HEK293 (cell line): ENCODE measurements around the gene GJB5.

Source experiments
- BCL11B ChIP-seq: fragments of 450-650 bp; formaldehyde crosslinking; IDR thresholded peaks from 2 replicates; pipeline ENCODE4 v1.5.1; 2016; ENCODE audit warnings: low read depth, missing biosample characterization, missing genetic modification characterization
- CTCF ChIP-seq: fragments of 450-650 bp; formaldehyde crosslinking; IDR thresholded peaks from 2 replicates; pipeline ENCODE4 v1.5.1; 2016; ENCODE audit warnings: missing biosample characterization, missing genetic modification characterization
- HOXA7 ChIP-seq: sonication (generic); formaldehyde crosslinking; IDR thresholded peaks from 2 replicates; pipeline ENCODE4 v1.8.1; 2022; ENCODE audit warnings: missing genetic modification reagents, borderline replicate concordance
- KLF7 ChIP-seq: fragments of 450-650 bp; formaldehyde crosslinking; IDR thresholded peaks from 2 replicates; pipeline ENCODE4 v1.5.1; 2016; ENCODE audit warnings: missing biosample characterization, missing genetic modification characterization, borderline replicate concordance
- MEIS1 ChIP-seq: sonication (generic); formaldehyde crosslinking; IDR thresholded peaks from 2 replicates; pipeline ENCODE4 v1.8.1; 2022; ENCODE audit warnings: missing genetic modification reagents, mild to moderate bottlenecking, borderline replicate concordance
- YY2 ChIP-seq: fragments of 450-650 bp; formaldehyde crosslinking; IDR thresholded peaks from 2 replicates; pipeline ENCODE4 v1.5.1; 2016; ENCODE audit warnings: missing biosample characterization, missing genetic modification characterization
- ZNF148 ChIP-seq: fragments of 450-650 bp; formaldehyde crosslinking; IDR thresholded peaks from 2 replicates; pipeline ENCODE4 v1.5.0; 2017; ENCODE audit warnings: missing biosample characterization, missing genetic modification characterization, borderline replicate concordance
- ZNF16 ChIP-seq: fragments of 450-650 bp; formaldehyde crosslinking; IDR thresholded peaks from 2 replicates; pipeline ENCODE4 v1.5.1; 2016; ENCODE audit warnings: low read depth, missing biosample characterization, missing genetic modification characterization
- ZNF274 ChIP-seq, 2 experiments: fragments of 200-500 bp in 1 of 2; fragments of 450-650 bp in 1 of 2; sonication (Bioruptor generic) in 1 of 2; formaldehyde crosslinking in 1 of 2; IDR thresholded peaks; 2 replicates each; pipeline versions ENCODE4 v1.5.1 to v1.6.1; 2014 to 2016; ENCODE audit warnings: borderline replicate concordance in 1 of 2, inconsistent platforms in 1 of 2, low read length in 1 of 2, missing biosample characterization in 1 of 2, missing genetic modification characterization in 1 of 2
- ZNF280D ChIP-seq: fragments of 450-650 bp; formaldehyde crosslinking; IDR thresholded peaks from 2 replicates; pipeline ENCODE4 v1.5.1; 2016; ENCODE audit warnings: missing biosample characterization, missing genetic modification characterization
- ZNF518A ChIP-seq: fragments of 450-650 bp; formaldehyde crosslinking; conservative IDR thresholded peaks from 2 replicates; pipeline ENCODE4 v1.5.1; 2016; ENCODE audit warnings: low read depth, missing biosample characterization, missing genetic modification characterization
- ZNF571 ChIP-seq: fragments of 450-650 bp; formaldehyde crosslinking; IDR thresholded peaks from 2 replicates; pipeline ENCODE4 v1.5.0; 2017; ENCODE audit warnings: missing biosample characterization, missing genetic modification characterization
- ZNF701 ChIP-seq: fragments of 450-650 bp; formaldehyde crosslinking; IDR thresholded peaks from 2 replicates; pipeline ENCODE4 v1.5.1; 2016; ENCODE audit warnings: missing biosample characterization, missing genetic modification characterization
- ZNF768 ChIP-seq: fragments of 450-650 bp; formaldehyde crosslinking; IDR thresholded peaks from 2 replicates; pipeline ENCODE4 v1.5.1; 2018; ENCODE audit warnings: missing biosample characterization, mild to moderate bottlenecking, missing genetic modification characterization

GRCh38 chr1:34785231-34785874 lies 30.5 kb downstream of the GJB5 start:
- TF ChIP-seq CTCF (no peak), ZNF274 (IDR thresholded peaks at IDR 0.05; ENCODE audit: low read length) (no peak), ZNF274 (tag by site-specific recombination; IDR thresholded peaks at IDR 0.05; ENCODE audit: borderline replicate concordance) (no peak), MEIS1 (CRISPR knock-in tag) (no peak), BCL11B (tag by site-specific recombination) (no peak), ZNF280D (tag by site-specific recombination) (no peak), ZNF768 (tag by site-specific recombination) (no peak), ZNF701 (tag by site-specific recombination) (no peak), ZNF148 (no peak), ZNF518A (no peak), HOXA7 (CRISPR knock-in tag) (no peak), ZNF16 (tag by site-specific recombination) (no peak), YY2 (tag by site-specific recombination) (no peak), KLF7 (no peak), ZNF571 (tag by site-specific recombination) (no peak)
